ENCODE measurements around the gene APOC1.
"Not testable (repeated sequence)": the region's sequence is repeated elsewhere in the genome, so short reads cannot be mapped to it uniquely, and the experiment has no call there.

APOC1 gene
- long read RNA-seq, donor 1, transcript APOC1-208 (4 exons, 430 nt): major isoform, 6 of 14 reads
- long read RNA-seq, donor 1, partial matches to known transcripts: 7 of 14 reads
- long read RNA-seq, donor 1, other reads (novel, unspliced or antisense): 0 of 14 reads
- long read RNA-seq, donor 2, transcript APOC1-208 (4 exons, 430 nt): major isoform, 8 of 11 reads
- long read RNA-seq, donor 2, partial matches to known transcripts: 0 of 11 reads
- long read RNA-seq, donor 2, other reads (novel, unspliced or antisense): 0 of 11 reads
- long read RNA-seq, donor 3, partial matches to known transcripts: 0 of 3 reads
- long read RNA-seq, donor 3, other reads (novel, unspliced or antisense): 0 of 3 reads
- long read RNA-seq, donor 4, partial matches to known transcripts: 0 of 5 reads
- long read RNA-seq, donor 4, other reads (novel, unspliced or antisense): 0 of 5 reads
- long read RNA-seq, donor 5, partial matches to known transcripts: 0 of 2 reads
- long read RNA-seq, donor 5, other reads (novel, unspliced or antisense): 0 of 2 reads
- long read RNA-seq, donor 6, partial matches to known transcripts: 0 of 2 reads
- long read RNA-seq, donor 6, other reads (novel, unspliced or antisense): 0 of 2 reads
- long read RNA-seq, donor 7, transcript APOC1-208 (4 exons, 430 nt): major isoform, 9 of 10 reads
- long read RNA-seq, donor 7, partial matches to known transcripts: 0 of 10 reads
- long read RNA-seq, donor 7, other reads (novel, unspliced or antisense): 0 of 10 reads
- long read RNA-seq, donor 8, partial matches to known transcripts: 0 of 3 reads
- long read RNA-seq, donor 8, other reads (novel, unspliced or antisense): 0 of 3 reads

DNA sequence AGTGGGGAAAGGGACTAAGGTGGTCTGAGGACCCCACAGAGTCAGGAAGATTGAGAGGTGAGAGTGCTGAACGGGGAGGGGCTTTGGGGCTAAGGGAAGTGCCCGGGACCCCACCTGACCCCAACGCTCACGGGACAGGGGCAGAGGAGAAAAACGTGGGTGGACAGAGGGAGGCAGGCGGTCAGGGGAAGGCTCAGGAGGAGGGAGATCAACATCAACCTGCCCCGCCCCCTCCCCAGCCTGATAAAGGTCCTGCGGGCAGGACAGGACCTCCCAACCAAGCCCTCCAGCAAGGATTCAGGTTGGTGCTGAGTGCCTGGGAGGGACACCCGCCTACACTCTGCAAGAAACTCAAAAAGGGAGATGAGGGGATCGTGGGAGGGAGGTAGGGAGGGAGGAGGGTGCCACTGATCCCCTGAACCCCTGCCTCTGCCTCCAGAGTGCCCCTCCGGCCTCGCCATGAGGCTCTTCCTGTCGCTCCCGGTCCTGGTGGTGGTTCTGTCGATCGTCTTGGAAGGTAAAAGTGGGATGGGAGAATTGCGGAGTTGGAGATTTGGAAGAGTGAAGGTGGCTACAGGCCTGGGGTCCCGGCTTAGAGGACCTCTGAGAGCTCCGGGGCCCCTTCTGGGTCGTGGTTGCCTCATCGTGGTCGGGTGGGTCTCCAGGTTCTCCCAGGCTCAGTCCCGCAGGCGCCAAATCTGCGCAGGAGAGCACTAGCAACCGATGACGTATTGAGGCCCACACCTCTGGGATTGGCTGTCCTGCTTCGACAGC lies at the start of gene APOC1:
Gene APOC1, plus strand, starts transcription at position 176 of the 774 bp plus-strand sequence. Its CDS starts 284 bp downstream, at position 460.
- DNase-seq: peak; percentile 93

DNA sequence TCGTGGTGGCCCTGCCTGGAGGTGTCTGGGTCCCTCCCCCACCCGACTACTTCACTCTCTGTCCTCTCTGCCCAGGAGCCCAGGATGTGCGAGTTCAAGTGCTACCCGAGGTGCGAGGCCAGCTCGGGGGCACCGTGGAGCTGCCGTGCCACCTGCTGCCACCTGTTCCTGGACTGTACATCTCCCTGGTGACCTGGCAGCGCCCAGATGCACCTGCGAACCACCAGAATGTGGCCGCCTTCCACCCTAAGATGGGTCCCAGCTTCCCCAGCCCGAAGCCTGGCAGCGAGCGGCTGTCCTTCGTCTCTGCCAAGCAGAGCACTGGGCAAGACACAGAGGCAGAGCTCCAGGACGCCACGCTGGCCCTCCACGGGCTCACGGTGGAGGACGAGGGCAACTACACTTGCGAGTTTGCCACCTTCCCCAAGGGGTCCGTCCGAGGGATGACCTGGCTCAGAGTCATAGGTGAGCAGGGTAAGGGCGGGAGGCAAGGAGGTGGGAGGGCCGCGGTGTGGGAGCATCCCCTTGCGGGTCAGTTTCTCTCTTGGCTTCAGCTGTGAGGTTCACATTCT lies 49.1 kb upstream of the APOC1 start:
- no peak for DNase-seq

DNA sequence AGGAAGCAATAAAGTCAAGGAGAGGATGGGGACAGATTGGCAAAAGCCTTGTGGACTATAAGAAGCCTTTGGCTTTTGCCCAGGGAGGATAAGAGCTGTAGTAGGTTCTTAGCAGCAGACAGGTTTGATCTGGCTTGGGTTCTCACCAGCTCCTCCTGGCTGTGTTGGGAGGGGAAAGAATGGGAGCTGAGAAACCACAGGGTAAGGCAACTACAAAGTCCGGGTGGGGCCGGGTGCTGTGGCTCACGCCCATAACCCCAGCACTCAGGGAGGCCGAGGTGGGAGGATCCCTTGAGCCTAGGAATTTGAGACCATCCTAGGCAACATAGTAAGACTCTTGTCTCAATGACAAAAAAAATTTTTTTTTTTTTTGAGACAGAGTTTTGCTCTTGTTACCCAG lies 47.7 kb upstream of the APOC1 start:
- no peak for DNase-seq

- no peak for DNase-seq
Measured at GRCh38 chr19:44867578-44867977, 46.8 kb upstream of the APOC1 start.

GRCh38 chr19:44869733-44870470 lies 44.5 kb upstream of the APOC1 start:
- DNase-seq: no peak

- DNase-seq: no peak
Measured at GRCh38 chr19:44871809-44872208, 42.6 kb upstream of the APOC1 start.

GRCh38 chr19:44872661-44873060 lies 41.7 kb upstream of the APOC1 start:
- DNase-seq: no peak

DNA sequence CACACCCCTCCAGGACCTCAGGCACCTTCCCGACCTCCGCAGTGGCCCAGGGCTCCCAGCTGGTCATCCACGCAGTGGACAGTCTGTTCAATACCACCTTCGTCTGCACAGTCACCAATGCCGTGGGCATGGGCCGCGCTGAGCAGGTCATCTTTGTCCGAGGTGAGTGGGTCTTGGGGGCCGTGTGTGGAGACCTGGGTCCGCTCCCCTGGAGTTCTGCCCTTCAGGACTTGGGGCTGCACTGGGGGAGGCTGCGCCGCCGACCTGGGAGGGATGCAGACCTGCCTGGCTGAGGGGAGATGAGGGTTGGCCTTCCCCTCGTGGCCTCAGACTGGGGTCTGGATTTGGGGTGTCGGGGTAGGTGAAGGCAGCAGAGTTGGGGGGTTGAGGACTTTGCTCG lies 40.1 kb upstream of the APOC1 start:
- DNase-seq: no peak

DNA sequence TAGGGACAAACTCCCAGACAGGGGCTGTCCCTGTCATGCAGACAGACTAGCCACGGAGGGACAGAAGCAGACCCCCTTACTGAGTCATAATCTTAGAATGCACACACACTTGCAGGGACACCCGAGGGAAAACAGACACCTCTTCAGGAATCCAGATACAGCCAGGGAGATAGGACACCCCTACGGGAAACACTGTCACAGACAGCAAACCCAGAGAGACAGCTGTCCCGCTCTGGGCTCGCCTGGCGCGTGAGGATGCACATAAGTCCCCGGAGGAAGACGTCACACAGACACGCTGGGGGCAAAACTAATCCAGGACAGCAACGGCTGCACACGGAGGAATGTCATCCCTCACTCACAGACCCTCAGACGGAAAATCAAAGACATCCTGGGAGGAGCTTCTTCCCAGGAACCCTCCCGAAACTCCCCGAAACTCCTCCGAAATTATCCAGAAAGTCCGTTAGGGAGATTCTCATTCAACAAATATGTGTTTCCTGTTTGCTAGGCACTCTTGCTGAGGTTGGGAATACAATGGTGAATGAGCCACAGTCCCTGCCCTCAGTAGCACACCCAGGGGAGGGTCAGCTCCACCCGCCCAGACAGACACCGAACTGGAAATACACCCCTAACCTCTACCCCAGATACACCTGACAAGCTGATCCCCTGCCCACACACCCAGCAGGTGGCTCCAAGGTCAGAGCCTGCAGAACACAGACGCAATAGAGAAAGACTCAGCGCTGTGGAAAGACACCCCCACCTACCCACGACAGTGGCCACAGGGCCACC lies 38.5 kb upstream of the APOC1 start:
- DNase-seq: no peak

GRCh38 chr19:44876930-44877535 lies 37.4 kb upstream of the APOC1 start:
- DNase-seq: no peak

DNA sequence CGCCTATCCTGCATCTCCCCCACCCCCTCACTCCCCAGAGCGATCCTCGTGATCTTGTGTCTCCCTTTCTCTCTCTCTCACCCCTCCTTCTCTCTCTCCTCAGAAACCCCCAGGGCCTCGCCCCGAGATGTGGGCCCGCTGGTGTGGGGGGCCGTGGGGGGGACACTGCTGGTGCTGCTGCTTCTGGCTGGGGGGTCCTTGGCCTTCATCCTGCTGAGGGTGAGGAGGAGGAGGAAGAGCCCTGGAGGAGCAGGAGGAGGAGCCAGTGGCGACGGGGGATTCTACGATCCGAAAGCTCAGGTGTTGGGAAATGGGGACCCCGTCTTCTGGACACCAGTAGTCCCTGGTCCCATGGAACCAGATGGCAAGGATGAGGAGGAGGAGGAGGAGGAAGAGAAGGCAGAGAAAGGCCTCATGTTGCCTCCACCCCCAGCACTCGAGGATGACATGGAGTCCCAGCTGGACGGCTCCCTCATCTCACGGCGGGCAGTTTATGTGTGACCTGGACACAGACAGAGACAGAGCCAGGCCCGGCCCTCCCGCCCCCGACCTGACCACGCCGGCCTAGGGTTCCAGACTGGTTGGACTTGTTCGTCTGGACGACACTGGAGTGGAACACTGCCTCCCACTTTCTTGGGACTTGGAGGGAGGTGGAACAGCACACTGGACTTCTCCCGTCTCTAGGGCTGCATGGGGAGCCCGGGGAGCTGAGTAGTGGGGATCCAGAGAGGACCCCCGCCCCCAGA lies 36.1 kb upstream of the APOC1 start:
- no peak for DNase-seq

DNA sequence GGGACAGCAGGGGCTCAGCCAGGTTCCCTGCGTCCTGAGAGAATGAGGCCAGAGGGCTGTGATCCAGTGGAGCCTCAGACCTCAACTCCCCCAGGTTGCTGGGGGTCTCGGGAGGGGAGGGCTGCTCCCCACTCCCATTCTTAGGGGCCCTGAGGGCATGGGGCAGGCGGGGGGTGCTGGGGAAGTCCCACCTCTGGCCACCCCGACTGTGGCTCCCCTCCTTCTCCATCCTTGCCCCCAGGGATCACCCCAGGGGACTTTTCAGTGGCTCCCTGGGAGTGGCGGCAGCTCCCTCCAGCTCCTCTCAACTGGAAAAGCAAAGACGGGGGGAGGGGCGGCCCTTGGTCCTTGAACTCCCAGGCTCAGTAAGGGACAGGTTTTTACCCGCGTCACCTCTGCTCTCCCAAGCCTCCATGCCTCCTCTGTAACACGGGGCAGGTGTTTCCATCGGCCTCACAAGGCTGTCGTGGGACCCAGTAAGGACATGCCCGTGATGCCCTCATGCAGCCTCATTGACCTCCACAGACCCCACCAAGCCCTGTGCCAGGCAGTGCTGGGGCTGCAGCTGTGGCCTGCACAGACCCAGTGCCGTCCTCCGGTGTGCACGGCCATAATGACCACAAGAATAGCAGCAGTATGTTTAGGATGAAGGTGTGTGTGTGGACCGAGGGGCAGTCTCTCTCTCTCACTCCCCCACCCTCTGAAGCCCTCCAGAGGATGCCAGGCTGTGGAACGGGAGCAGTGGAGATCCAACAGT lies 34.9 kb upstream of the APOC1 start:
- peak; percentile 35 for DNase-seq

DNA sequence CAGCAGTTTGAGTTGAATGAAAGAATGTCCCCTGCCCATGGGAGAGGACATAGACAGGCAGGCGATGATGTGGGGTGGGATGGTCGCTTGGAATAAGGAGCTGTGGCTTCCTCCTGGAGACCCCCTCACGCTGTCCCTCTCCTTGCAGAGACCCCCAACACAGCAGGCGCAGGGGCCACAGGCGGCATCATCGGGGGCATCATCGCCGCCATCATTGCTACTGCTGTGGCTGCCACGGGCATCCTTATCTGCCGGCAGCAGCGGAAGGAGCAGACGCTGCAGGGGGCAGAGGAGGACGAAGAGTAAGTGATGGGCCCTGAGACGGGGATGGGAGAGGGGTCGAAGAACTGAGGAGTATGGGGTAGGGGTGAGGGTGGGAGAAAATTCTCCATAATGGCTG lies 32.3 kb upstream of the APOC1 start:
- no peak for DNase-seq

GRCh38 chr19:44882619-44883397 lies 31.6 kb upstream of the APOC1 start:
- not testable (repeated sequence) for DNase-seq

DNA sequence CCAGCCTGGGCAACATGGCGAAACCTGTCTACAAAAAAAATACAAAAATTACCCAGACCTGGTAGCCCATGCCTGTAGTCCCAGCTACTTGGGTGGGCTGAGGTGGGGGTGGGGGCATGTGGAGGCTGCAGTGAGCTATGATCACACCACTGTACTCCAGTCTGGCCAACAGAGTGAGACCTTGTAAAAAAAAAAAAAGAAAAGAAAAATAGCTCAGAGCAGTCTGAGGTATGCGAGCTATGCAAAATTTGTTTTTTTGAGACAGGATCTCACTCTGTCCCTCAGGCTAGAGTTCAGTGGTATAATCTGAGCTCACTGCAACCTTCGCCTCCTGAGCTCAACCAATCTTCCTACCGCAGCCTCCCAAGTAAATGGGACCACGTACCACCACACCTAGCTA lies 30.5 kb upstream of the APOC1 start:
- DNase-seq: no peak

- no peak for DNase-seq
Measured at GRCh38 chr19:44884566-44884965, 29.8 kb upstream of the APOC1 start.

DNA sequence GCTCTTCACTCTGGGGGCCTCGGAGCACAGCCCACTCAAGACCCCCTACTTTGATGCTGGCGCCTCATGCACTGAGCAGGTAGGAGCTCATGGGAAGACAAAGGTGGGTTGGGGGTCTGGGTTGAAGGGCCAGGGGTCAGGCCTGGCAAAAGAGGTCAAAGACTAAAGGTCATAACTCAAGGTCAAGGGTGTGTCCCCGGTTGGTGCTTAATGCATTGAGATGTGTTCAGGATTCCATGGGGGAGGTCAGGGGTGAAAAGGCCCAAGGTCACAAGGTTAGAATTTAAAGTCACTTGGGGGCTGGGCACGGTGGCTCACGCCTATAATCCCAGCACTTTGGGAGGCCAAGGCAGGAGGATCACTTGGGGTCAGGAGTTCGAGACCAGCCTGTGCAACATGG lies 28.3 kb upstream of the APOC1 start:
- DNase-seq: no peak

- no peak for DNase-seq
Measured at GRCh38 chr19:44887648-44888047, 26.8 kb upstream of the APOC1 start.
